ENCODE measurements around the gene EARS2.

Gene EARS2

GRCh38 chr16:23479138-23479537 is 78.0 kb downstream of the EARS2 start:
- no peaks in the 10 kb centered on the region for H3K27me3 ChIP-seq (ENCODE audit: insufficient read depth, low read length, poor library complexity)
- no peak for ATAC-seq (ENCODE audit: insufficient read depth, low read depth)

GRCh38 chr16:23478566-23478965 is 78.6 kb downstream of the EARS2 start:
- no peak for TF ChIP-seq EZH2 (IDR thresholded peaks at IDR 0.05; ENCODE audit: borderline replicate concordance, low read depth, low read length, severe bottlenecking)
- TF ChIP-seq CTCF (IDR thresholded peaks at IDR 0.05; ENCODE audit: borderline replicate concordance, extremely low read depth, low read length, poor library complexity, severe bottlenecking), result no peak
- Histone ChIP-seq H2AFZ (ENCODE audit: low read depth, low read length) (no peak overlapping the region), H3K4me3 (ENCODE audit: low read depth in 1 of 2, low read length in 2 of 2) (no peak overlapping the region), H4K20me1 (ENCODE audit: insufficient read depth, low read length) (no peaks in the 10 kb centered on the region), H3K4me1 (ENCODE audit: insufficient read depth, low read length) (no peaks in the 10 kb centered on the region), H3K4me2 (ENCODE audit: insufficient read depth, low read length) (no peak overlapping the region), H3K9me3 (ENCODE audit: insufficient read depth, low read length, severe bottlenecking) (no peaks in the 10 kb centered on the region), H3K27me3 (ENCODE audit: insufficient read depth, low read length, poor library complexity) (no peaks in the 10 kb centered on the region), H3K36me3 (ENCODE audit: insufficient read depth, low read length) (no peaks in the 10 kb centered on the region), H3K9ac (ENCODE audit: low read depth, low read length) (no peak overlapping the region), H3K79me2 (ENCODE audit: insufficient read depth, low read length) (no peaks in the 10 kb centered on the region), H3K27ac (ENCODE audit: low read length) (no peak overlapping the region)
- no peak for DNase-seq
- no peak for ATAC-seq (ENCODE audit: insufficient read depth, low read depth)

More at GRCh38 chr16:23479138-23479537, 78.0 kb downstream of the EARS2 start:
- Histone ChIP-seq H3K9ac (ENCODE audit: low read depth, low read length) (no peak overlapping the region), H4K20me1 (ENCODE audit: insufficient read depth, low read length) (no peaks in the 10 kb centered on the region), H2AFZ (ENCODE audit: low read depth, low read length) (no peak overlapping the region), H3K4me3 (ENCODE audit: low read depth in 1 of 2, low read length in 2 of 2) (no peak overlapping the region), H3K4me2 (ENCODE audit: insufficient read depth, low read length) (no peak overlapping the region), H3K4me1 (ENCODE audit: insufficient read depth, low read length) (no peaks in the 10 kb centered on the region), H3K36me3 (ENCODE audit: insufficient read depth, low read length) (no peaks in the 10 kb centered on the region), H3K9me3 (ENCODE audit: insufficient read depth, low read length, severe bottlenecking) (no peaks in the 10 kb centered on the region), H3K27ac (ENCODE audit: low read length) (no peak overlapping the region), H3K79me2 (ENCODE audit: insufficient read depth, low read length) (no peaks in the 10 kb centered on the region)
- TF ChIP-seq EZH2 (IDR thresholded peaks at IDR 0.05; ENCODE audit: borderline replicate concordance, low read depth, low read length, severe bottlenecking) (no peak), CTCF (IDR thresholded peaks at IDR 0.05; ENCODE audit: borderline replicate concordance, extremely low read depth, low read length, poor library complexity, severe bottlenecking) (no peak)
- no peak for DNase-seq

GRCh38 chr16:23476289-23476688 is 80.9 kb downstream of the EARS2 start:
- Histone ChIP-seq H3K79me2 (ENCODE audit: insufficient read depth, low read length) (no peaks in the 10 kb centered on the region), H3K27ac (ENCODE audit: low read length) (no peak overlapping the region), H4K20me1 (ENCODE audit: insufficient read depth, low read length) (no peaks in the 10 kb centered on the region), H3K9ac (ENCODE audit: low read depth, low read length) (no peak overlapping the region), H3K4me1 (ENCODE audit: insufficient read depth, low read length) (no peaks in the 10 kb centered on the region), H2AFZ (ENCODE audit: low read depth, low read length) (no peak overlapping the region), H3K4me3 (ENCODE audit: low read depth in 1 of 2, low read length in 2 of 2) (no peak overlapping the region), H3K36me3 (ENCODE audit: insufficient read depth, low read length) (no peaks in the 10 kb centered on the region), H3K27me3 (ENCODE audit: insufficient read depth, low read length, poor library complexity) (no peaks in the 10 kb centered on the region), H3K9me3 (ENCODE audit: insufficient read depth, low read length, severe bottlenecking) (no peaks in the 10 kb centered on the region), H3K4me2 (ENCODE audit: insufficient read depth, low read length) (no peak overlapping the region)
- TF ChIP-seq CTCF (IDR thresholded peaks at IDR 0.05; ENCODE audit: borderline replicate concordance, extremely low read depth, low read length, poor library complexity, severe bottlenecking) (no peak), EZH2 (IDR thresholded peaks at IDR 0.05; ENCODE audit: borderline replicate concordance, low read depth, low read length, severe bottlenecking) (no peak)
- no peak for ATAC-seq (ENCODE audit: insufficient read depth, low read depth)
- DNase-seq, result no peak

All from DND-41 (cell line).